IPS DF 6.9 (cell line): ENCODE data around the gene SH3BP5.
A peak's percentile ranks its signal among the peaks of the same experiment; 100 is the strongest.

Source experiments
- DNase-seq: peaks from one replicate; pipeline ENCODE4 v3.0.0-alpha.2; 2013; ENCODE audit warnings: low read depth, low spot score
- H3K27ac ChIP-seq: one replicate; pipeline ENCODE4 v1.5.1; 2013; ENCODE audit warnings: low read length, control low read depth
- H3K27me3 ChIP-seq: 2 replicates; pipeline ENCODE4 v1.6.1; 2013; ENCODE audit warnings: mild to moderate bottlenecking, low read length; ENCODE audit not compliant: control insufficient read depth, insufficient read depth
- H3K36me3 ChIP-seq: 2 replicates; pipeline ENCODE4 v1.6.1; 2013; ENCODE audit warnings: low read length; ENCODE audit not compliant: control insufficient read depth, insufficient read depth
- H3K4me1 ChIP-seq: 2 replicates; pipeline ENCODE4 v1.6.1; 2013; ENCODE audit warnings: low read length; ENCODE audit not compliant: control insufficient read depth, insufficient read depth
- H3K4me3 ChIP-seq: 2 replicates; pipeline ENCODE4 v1.5.1; 2013; ENCODE audit warnings: mild to moderate bottlenecking, low read length
- H3K9me3 ChIP-seq: 2 replicates; pipeline ENCODE4 v1.6.1; 2013; ENCODE audit warnings: low read length, inconsistent platforms; ENCODE audit not compliant: control insufficient read depth, insufficient read depth
- WGBS: extraction: QIAGEN DNeasy Blood & Tissue Kit; methylation state at CpG from one replicate; pipeline ENCODE4 v1.1.7; 2013; ENCODE audit warnings: mixed read lengths, missing lambda C conversion rate; ENCODE audit not compliant: insufficient read length, insufficient coverage; 5-methylcytosine and 5-hydroxymethylcytosine counted together

Gene SH3BP5

GRCh38 chr3:15279205-15279604 lies 53.2 kb downstream of the SH3BP5 start:
- no peak overlapping the region for H3K27ac ChIP-seq
- no CpG with 5 or more reads among the region's 4 CpGs for WGBS

GRCh38 chr3:15277861-15278500 lies 54.4 kb downstream of the SH3BP5 start:
- H3K4me3 ChIP-seq = no peak overlapping the region
- H3K27me3 ChIP-seq = no peaks in the 10 kb centered on the region
- H3K27ac ChIP-seq = no peak overlapping the region
- H3K9me3 ChIP-seq = no peaks in the 10 kb centered on the region
- H3K36me3 ChIP-seq = no peaks in the 10 kb centered on the region
- H3K4me1 ChIP-seq = peaks cover 9% of the 10 kb centered on the region
- no peak for DNase-seq
- no CpG with 5 or more reads among the region's 13 CpGs for WGBS

More at GRCh38 chr3:15279205-15279604, 53.2 kb downstream of the SH3BP5 start:
- H3K4me3 ChIP-seq = no peak overlapping the region
- no peaks in the 10 kb centered on the region for H3K27me3 ChIP-seq
- H3K4me1 ChIP-seq = peaks cover 9% of the 10 kb centered on the region
- H3K9me3 ChIP-seq = no peaks in the 10 kb centered on the region
- H3K36me3 ChIP-seq = no peaks in the 10 kb centered on the region
- no peak for DNase-seq

- no peak overlapping the region for H3K27ac ChIP-seq
- no peak for DNase-seq
- no peaks in the 10 kb centered on the region for H3K9me3 ChIP-seq
- whole genome bisulfite sequencing = no CpG with 5 or more reads among the region's 11 CpGs
- no peaks in the 10 kb centered on the region for H3K36me3 ChIP-seq
- no peak overlapping the region for H3K4me3 ChIP-seq
- peaks cover 9% of the 10 kb centered on the region for H3K4me1 ChIP-seq
- no peaks in the 10 kb centered on the region for H3K27me3 ChIP-seq
These were observed 56.2 kb downstream of the SH3BP5 start for GRCh38 chr3:15276028-15276724.

GRCh38 chr3:15273227-15273626 lies 59.2 kb downstream of the SH3BP5 start:
- DNase-seq = no peak
- WGBS = no CpG with 5 or more reads among the region's 5 CpGs
- Histone ChIP-seq H3K27me3 (no peaks in the 10 kb centered on the region), H3K27ac (no peak overlapping the region), H3K4me3 (no peak overlapping the region), H3K9me3 (no peaks in the 10 kb centered on the region), H3K4me1 (peaks cover 10% of the 10 kb centered on the region), H3K36me3 (no peaks in the 10 kb centered on the region)

GRCh38 chr3:15272426-15273196 lies 59.8 kb downstream of the SH3BP5 start:
- Histone ChIP-seq H3K9me3 (no peaks in the 10 kb centered on the region), H3K4me1 (peaks cover 7% of the 10 kb centered on the region), H3K27ac (no peak overlapping the region), H3K27me3 (no peaks in the 10 kb centered on the region), H3K4me3 (no peak overlapping the region), H3K36me3 (no peaks in the 10 kb centered on the region)
- DNase-seq = no peak
- WGBS = no CpG with 5 or more reads among the region's 7 CpGs

GRCh38 chr3:15271785-15272381 lies 60.5 kb downstream of the SH3BP5 start:
- H3K27ac ChIP-seq = no peak overlapping the region
- DNase-seq = no peak
- WGBS = no CpG with 5 or more reads among the region's 14 CpGs

GRCh38 chr3:15271030-15271429 lies 61.4 kb downstream of the SH3BP5 start:
- WGBS = no CpG with 5 or more reads among the region's 4 CpGs
- H3K27ac ChIP-seq = no peak overlapping the region
- H3K27me3 ChIP-seq = no peaks in the 10 kb centered on the region
- H3K9me3 ChIP-seq = no peaks in the 10 kb centered on the region
- H3K4me1 ChIP-seq = peaks cover 4% of the 10 kb centered on the region; the same call in 1 of the 2 replicates
- H3K36me3 ChIP-seq = no peaks in the 10 kb centered on the region
- no peak overlapping the region for H3K4me3 ChIP-seq
- no peak for DNase-seq

More at GRCh38 chr3:15271785-15272381, 60.5 kb downstream of the SH3BP5 start:
- H3K4me1 ChIP-seq = peaks cover 4% of the 10 kb centered on the region; the same call in 1 of the 2 replicates
- H3K9me3 ChIP-seq = no peaks in the 10 kb centered on the region
- no peaks in the 10 kb centered on the region for H3K27me3 ChIP-seq
- H3K4me3 ChIP-seq = no peak overlapping the region
- no peaks in the 10 kb centered on the region for H3K36me3 ChIP-seq

- DNase-seq = no peak
- H3K27me3 ChIP-seq = no peaks in the 10 kb centered on the region
- no peaks in the 10 kb centered on the region for H3K36me3 ChIP-seq
- no peak overlapping the region for H3K27ac ChIP-seq
- H3K9me3 ChIP-seq = no peaks in the 10 kb centered on the region
- WGBS = no CpG with 5 or more reads among the region's 29 CpGs
- H3K4me1 ChIP-seq = peaks cover 4% of the 10 kb centered on the region; the same call in 1 of the 2 replicates
- no peak overlapping the region for H3K4me3 ChIP-seq
These were observed 63.0 kb downstream of the SH3BP5 start for GRCh38 chr3:15269091-15269989.

- H3K9me3 ChIP-seq = no peaks in the 10 kb centered on the region
- DNase-seq = peak; percentile 47
- no peaks in the 10 kb centered on the region for H3K27me3 ChIP-seq
- peaks cover 4% of the 10 kb centered on the region; the same call in 1 of the 2 replicates for H3K4me1 ChIP-seq
- H3K36me3 ChIP-seq = no peaks in the 10 kb centered on the region
- H3K27ac ChIP-seq = no peak overlapping the region
- H3K4me3 ChIP-seq = no peak overlapping the region
- no CpG with 5 or more reads among the region's 15 CpGs for WGBS
These were observed 64.3 kb downstream of the SH3BP5 start for GRCh38 chr3:15268033-15268631.
